Activated T-helper 1 cell treated with anti-CD3 and anti-CD28 coated beads, Interleukin-2, amount 50 U/mL, for 16 hours (primary cell): ENCODE results near the gene LRRC53.

ENCODE experiments used
- DNase-seq, 2 donors: peaks; one replicate each; pipeline ENCODE4 v3.0.0-alpha.2; 2020; ENCODE audit warnings: low read depth in 1 of 2, low spot score in 1 of 2

LRRC53 gene

DNA sequence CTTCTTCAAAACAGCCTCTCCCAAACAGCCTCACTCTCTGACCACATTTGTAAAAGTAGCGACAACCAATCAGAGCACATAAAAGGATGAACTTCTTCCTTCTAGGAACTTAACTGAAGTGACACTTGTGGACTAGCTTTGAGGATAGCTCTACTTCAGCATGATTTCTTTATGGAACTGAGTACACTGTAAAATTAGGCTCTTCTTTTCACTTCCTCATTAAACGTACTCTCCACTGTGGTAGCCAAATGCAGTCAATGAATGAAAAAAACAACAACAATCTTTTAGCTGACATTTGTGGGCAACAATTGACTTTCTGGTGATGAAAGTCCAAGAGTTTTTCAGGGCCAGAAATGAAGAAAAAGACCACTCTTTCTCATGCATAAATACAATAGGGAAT is 9.6 kb downstream of the LRRC53 start:
- no peak for DNase-seq

GRCh38 chr1:74502432-74502831 is 10.0 kb downstream of the LRRC53 start:
- DNase-seq: no peak

DNA sequence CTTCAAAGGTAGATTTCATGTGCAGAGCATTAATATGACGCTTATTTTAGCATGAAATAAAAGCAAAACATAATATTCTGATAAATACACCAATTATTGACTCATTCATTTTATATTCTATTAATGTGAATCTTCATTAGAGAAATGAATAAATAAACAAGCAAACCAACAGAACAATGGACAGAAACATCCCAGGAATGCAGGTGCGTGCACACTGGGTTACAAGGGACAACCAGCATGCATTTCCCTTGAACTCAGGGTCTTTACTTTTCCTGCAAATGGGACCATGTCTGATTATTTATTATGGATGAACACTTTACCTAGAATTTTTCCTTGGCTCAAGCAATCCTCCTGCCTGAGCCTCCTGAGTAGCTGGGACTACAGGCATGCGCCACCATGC is 13.5 kb downstream of the LRRC53 start:
- no peak for DNase-seq

GRCh38 chr1:74496669-74497068 is 15.7 kb downstream of the LRRC53 start:
- DNase-seq: no peak

DNA sequence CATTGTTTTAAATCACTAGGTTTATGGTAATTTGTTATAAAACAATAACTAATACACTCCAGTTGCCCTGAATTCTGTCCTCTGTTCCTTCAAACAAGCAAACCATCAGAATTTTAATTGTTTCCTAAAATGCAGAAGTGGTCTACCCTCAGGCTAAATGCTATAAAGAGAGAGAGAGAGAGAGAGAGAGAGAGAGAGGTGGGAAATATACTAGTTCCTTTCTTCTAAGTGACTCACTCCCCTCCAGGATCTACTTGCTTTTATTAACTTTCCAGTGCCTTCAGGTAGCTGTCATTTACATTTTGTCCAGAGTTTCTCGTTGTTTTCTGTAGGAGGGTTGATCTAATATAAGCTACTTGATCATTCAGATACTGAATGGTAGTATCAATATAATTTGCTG is 26.4 kb downstream of the LRRC53 start:
- DNase-seq: no peak

GRCh38 chr1:74485622-74486021 is 26.8 kb downstream of the LRRC53 start:
- no peak for DNase-seq

DNA sequence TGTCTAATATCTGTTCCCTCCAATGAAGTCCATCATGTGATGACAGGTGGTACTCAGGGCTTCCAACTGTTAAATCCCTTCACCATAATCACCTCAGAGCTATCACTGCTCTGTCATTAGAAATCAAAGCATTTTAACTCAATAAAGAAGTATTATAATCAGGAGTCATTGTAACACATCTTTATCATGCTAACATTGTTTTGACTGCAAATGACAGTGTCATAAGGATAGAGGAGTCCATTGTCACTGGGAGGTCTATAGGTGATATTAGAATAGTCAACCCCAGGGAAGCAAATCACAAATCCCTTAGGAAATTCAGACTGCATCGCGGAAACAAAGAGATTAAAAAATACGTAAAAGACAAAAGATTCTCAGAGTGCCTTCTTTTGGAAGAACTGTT is 30.8 kb downstream of the LRRC53 start:
- DNase-seq: no peak

DNA sequence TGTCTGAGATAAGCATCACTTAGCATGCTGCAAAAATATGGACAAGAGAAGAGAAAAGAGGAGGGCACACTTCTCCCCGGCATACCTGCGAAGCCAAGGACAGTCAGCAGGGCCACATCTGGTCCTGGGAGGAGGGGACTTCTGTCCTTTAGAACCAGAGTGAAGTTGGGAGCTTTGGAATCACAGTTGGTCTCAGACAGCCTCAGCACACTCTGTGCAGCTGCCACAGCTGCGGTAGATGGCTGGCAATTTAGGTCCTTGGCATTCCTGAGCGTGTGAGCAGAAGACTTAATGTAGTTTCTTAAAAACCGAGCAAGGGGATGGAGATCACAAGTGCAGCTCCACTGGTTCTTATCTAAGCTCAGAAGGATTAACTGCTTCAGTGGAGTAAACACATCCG is 32.3 kb downstream of the LRRC53 start:
- DNase-seq: no peak

DNA sequence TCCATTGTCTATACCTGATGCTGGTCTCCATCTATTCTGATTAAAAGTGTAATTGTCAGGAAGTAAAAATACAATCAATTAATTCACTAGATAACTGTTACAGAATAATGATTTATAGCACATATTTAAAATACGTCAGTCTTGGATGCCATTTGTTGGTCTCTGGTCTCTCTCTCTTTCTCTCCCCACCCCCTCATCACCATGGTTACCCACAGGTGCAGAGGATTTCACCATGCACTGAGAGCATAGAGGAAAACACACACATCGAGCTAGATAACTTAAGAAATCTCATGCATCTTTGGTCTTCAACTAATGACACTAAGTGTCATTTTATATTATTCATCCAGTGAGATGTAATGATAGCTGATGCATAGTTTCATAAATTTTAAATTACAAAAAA is 33.4 kb downstream of the LRRC53 start:
- no peak for DNase-seq

GRCh38 chr1:74474585-74474984 is 37.8 kb downstream of the LRRC53 start:
- no peak for DNase-seq

DNA sequence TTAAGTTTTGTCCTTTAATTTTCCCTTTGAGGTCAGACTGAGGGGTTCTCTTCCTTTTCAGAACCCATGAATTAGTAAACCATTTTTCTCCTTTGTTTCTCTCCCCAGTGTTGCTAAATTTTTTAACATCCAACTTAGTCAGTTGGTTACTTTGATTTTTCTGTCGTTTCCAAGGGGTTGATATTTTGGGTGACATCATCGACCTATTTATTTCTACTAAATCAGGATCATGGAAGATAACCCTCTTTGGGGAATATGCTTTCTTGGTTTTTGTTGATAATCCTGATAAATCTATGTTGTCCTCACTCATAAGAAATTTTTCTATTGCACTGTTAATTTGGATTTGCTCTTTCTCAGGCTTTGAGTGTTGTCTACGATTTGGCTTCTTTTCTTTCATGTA is 40.9 kb downstream of the LRRC53 start:
- no peak for DNase-seq

- DNase-seq: no peak
Measured at GRCh38 chr1:74470936-74471335, 41.5 kb downstream of the LRRC53 start.

- no peak for DNase-seq
Measured at GRCh38 chr1:74470251-74470650, 42.2 kb downstream of the LRRC53 start.

DNA sequence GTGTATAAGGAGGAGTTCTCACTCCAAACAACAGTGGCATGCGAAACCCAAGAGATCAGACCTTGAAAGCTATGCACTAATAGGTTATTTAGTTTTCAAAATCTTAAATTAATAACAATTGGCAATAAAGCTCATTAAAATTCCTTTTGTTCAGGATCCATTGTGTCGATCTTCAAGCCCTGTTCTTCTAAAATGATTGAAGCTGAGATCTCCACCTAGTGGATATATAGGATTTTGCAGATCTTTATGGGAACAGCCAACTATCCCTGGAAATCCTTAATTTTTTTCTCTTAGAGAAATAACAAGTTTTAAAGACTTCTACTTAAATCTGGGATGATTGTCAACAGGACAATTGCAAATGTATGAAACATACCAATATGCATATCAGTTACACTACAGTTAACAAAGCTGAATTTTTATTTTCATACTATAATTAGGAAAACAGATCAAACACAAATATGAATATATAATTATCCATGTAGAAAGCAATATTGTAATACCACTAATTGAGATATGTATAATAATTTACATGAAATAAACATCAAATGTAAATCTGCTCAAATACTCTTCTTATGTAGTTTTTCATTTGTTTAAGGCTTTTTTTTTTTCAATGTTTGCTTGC is 43.3 kb downstream of the LRRC53 start:
- no peak for DNase-seq

DNA sequence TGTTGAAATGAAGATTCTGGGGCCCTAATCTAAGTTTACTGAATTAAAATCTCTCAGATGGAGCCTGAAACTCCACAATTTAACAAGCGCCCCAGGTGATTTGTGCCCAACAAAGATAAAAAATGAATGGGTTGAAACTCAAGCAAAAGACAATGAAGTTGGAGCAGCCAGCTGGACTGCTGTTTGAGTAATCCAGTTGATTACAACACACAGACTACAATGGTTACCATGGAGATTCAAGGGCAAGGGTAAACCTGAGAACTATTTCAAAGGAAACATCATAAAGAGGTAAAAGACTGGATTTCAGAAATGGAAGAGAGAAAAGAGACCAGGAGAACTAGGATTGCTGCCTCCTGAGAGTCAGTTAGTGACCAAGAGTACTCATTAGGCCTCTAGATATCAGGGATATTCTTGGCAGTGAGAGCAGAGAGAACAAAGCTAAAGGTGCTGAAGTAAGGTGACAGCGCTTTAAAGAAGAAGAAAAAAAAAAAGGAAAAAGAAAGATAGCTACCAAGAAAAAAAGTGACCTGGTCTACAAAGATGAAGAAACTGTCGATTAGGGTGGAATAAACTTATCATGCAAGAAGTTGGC is 44.5 kb downstream of the LRRC53 start:
- no peak for DNase-seq

DNA sequence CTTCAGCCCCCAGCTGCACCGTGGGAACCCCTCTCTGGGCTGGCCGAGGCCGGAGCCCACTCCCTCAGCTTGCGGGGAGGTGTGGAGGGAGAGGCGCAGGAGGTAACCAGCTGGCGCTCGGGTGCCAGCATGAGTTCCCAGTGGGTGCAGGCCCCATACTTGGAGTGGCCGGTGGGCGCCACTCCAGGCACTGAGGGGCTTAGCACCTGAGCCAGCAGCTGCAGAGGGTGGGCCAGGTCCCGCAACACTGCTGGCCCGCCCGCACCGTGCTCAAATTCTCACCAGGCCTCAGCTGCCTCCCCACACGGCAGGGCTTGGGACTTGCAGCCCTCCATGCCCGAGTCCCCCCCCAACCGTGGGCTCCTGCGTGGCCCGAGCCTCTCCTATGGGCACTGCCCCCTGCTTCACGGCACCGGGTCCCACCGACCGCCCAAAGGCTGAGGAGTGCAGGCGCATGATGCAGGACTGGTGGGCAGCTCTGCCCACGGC is 47.2 kb downstream of the LRRC53 start:
- no peak for DNase-seq

GRCh38 chr1:74464037-74464436 is 48.4 kb downstream of the LRRC53 start:
- no peak for DNase-seq

- no peak for DNase-seq
Measured at GRCh38 chr1:74463333-74463988, 49.0 kb downstream of the LRRC53 start.

DNA sequence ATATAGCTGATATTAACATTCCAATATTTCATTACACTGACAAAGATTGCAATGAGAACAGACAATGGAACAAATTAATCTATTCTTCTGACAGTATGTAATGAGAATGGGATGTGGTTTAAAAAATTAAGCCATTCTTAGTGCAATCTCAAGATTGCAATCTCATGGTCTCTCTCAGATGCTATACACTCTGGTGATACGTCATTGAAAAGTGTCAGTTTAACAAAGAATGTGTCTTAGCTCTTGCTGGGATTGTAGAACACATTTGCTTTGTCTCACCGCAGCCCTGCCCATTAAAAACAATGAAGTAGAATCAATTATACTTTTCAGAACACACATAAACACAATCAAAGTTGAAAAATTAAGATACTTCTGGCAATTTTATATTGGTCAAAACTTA is 55.2 kb downstream of the LRRC53 start:
- DNase-seq: no peak

GRCh38 chr1:74455390-74455789 is 57.0 kb downstream of the LRRC53 start:
- no peak for DNase-seq

DNA sequence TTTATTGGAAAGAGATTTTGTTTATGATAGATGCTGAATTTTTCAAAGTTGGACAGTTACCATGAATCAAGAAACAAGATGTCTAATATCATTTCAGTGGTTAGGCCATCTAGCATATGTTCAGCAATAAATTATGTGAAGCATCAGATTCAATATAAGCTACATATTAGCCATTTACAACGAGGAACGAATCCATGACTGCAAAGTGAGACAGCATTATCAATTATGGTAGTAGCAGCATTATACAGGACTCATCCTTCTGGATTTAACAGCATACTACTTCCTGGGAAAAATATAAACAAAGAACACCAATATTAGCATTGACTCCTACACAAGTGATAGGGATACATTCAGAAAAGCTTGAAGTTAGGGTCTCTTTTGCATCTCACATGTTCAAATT is 59.1 kb downstream of the LRRC53 start:
- DNase-seq: no peak

DNA sequence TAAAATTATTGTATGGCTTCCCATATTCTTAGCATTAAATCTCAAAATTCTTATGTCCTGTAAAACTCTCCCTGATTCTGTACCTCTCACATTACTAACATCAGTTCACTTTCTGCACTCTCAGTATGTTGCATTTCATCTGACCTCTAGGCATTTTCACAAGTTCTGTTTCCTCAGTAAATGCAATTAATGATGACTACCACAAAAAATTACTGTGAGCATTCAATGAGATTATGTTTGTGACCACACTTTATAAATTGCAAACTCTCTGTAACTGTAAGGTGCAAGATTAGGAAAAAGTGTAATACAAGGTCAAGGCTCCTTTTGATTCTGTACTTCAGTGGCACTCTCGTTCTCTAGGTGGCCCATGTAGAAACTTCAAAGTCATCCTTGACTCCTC is 60.4 kb downstream of the LRRC53 start:
- no peak for DNase-seq

- no peak for DNase-seq
Measured at GRCh38 chr1:74437035-74437434, 75.4 kb downstream of the LRRC53 start.
